Measurements from ENCODE around the gene CTDSPL.

The CTDSPL gene

DNA sequence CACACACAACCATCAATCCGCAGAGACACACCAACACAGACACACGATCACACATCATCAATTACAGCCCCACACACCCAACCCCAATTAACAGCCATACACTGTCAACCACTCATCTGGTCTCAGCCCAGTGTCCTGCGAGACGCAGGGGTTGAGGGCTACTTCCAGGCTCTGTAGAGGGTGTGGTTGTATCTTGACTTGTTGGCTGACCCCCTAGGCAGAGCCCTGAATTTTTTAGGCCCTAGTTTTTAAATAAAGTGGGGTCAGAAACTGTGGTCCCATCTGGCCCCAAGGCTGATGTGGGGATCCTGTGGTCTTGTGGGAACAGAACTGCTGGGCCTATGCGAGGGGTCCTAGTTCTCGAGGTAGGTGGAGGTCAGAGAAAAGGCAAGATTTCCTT, 138.2 kb downstream of the CTDSPL start:
- no peak overlapping the region for H3K27ac ChIP-seq
- no peaks in the 10 kb centered on the region for H4K20me1 ChIP-seq (ENCODE audit: insufficient read depth)

DNA sequence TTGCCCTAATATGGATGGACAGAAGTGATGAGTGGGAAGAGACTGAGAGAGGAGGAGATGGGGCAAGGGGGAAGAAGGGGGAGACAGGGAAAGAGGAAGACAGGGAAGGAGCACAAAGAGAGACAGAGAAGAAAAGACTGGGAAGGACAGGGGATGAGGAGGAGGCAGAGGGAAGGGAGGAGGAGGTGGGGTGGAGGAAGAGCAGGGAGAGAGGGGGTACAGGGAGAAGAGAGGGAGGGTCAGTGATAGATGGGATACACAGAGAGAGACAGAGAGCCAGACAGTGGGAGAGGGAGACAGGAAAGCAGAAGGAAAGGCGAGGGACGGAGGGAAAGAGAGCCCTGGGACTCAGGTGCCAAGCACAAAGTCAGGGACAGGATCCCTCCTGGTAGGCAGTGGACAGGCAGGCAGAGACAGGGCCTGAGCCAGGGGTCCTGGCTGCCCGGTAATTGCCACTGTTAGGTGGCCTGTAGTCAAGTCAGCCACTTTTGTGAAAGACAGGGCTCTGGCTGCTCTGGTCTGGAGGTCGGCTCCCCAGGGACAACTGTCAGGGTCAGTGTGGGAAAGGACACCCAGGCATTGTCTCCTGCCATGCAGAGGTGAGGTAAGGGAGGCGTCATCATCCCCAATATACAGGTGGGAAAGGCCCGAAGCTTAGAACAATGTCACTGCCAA, 138.7 kb downstream of the CTDSPL start:
- peaks cover 12% of the 10 kb centered on the region for H3K4me1 ChIP-seq (ENCODE audit: low read depth, poor library complexity, severe bottlenecking)
- TF ChIP-seq, protein P1, sequence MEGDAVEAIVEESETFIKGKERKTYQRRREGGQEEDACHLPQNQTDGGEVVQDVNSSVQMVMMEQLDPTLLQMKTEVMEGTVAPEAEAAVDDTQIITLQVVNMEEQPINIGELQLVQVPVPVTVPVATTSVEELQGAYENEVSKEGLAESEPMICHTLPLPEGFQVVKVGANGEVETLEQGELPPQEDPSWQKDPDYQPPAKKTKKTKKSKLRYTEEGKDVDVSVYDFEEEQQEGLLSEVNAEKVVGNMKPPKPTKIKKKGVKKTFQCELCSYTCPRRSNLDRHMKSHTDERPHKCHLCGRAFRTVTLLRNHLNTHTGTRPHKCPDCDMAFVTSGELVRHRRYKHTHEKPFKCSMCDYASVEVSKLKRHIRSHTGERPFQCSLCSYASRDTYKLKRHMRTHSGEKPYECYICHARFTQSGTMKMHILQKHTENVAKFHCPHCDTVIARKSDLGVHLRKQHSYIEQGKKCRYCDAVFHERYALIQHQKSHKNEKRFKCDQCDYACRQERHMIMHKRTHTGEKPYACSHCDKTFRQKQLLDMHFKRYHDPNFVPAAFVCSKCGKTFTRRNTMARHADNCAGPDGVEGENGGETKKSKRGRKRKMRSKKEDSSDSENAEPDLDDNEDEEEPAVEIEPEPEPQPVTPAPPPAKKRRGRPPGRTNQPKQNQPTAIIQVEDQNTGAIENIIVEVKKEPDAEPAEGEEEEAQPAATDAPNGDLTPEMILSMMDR (conservative IDR thresholded peaks at IDR 0.05; ENCODE audit: low read depth, low read length) = no peak
- no peak overlapping the region for H2AFZ ChIP-seq (ENCODE audit: low read depth)
- no peaks in the 10 kb centered on the region for H4K20me1 ChIP-seq (ENCODE audit: insufficient read depth)
- no peaks in the 10 kb centered on the region for H3K79me2 ChIP-seq (ENCODE audit: insufficient read depth, low read depth)
- H3K27ac ChIP-seq = no peak overlapping the region
- no peaks in the 10 kb centered on the region for H3K27me3 ChIP-seq (ENCODE audit: insufficient read depth, low read depth)
- H3K4me2 ChIP-seq = no peak overlapping the region
- no peak overlapping the region for H3K9ac ChIP-seq
- no peak overlapping the region for H3K4me3 ChIP-seq (IDR thresholded peaks at IDR 0.05; ENCODE audit: insufficient read depth, low read depth, low read length)
- H3K36me3 ChIP-seq (ENCODE audit: insufficient read depth) = no peaks in the 10 kb centered on the region

More for the DNA sequence above, 138.2 kb downstream of the CTDSPL start:
- H3K79me2 ChIP-seq (ENCODE audit: insufficient read depth, low read depth) = no peaks in the 10 kb centered on the region
- no peaks in the 10 kb centered on the region for H3K36me3 ChIP-seq (ENCODE audit: insufficient read depth)
- no peak overlapping the region for H2AFZ ChIP-seq (ENCODE audit: low read depth)
- no peaks in the 10 kb centered on the region for H3K27me3 ChIP-seq (ENCODE audit: insufficient read depth, low read depth)
- no peak overlapping the region for H3K9ac ChIP-seq
- no peak overlapping the region for H3K4me2 ChIP-seq
- H3K4me1 ChIP-seq (ENCODE audit: low read depth, poor library complexity, severe bottlenecking) = peaks cover 12% of the 10 kb centered on the region
- no peak overlapping the region for H3K4me3 ChIP-seq (IDR thresholded peaks at IDR 0.05; ENCODE audit: insufficient read depth, low read depth, low read length)
- TF ChIP-seq, protein P1 (conservative IDR thresholded peaks at IDR 0.05; ENCODE audit: low read depth, low read length) = no peak

DNA sequence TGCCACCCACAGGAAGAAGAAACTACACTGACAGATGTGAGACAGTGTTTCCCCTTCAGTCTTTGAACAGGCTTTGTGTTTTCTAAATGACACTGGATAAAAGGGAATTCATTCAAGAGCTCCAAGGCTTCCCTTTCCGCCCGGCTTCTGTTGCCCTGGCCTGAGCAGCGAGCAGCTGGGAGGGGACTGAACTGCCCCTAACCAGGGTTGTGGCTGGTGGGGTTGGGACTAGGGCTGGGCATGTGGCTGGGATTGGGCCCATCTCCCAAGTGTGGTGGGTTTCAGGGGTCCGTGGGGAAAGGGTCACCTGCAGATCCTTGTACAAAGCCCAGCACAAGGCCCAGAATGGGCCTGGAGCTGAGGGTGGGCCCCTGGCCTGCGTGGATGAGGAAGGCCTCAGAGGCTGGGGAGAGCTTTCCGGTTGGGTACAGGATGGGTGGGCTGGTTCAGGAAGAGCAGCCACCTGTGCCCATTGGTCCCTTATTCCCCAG, 139.3 kb downstream of the CTDSPL start:
- Histone ChIP-seq H2AFZ (ENCODE audit: low read depth) (no peak overlapping the region), H3K27ac (no peak overlapping the region), H3K4me1 (ENCODE audit: low read depth, poor library complexity, severe bottlenecking) (peaks cover 12% of the 10 kb centered on the region), H3K27me3 (ENCODE audit: insufficient read depth, low read depth) (no peaks in the 10 kb centered on the region), H3K4me3 (IDR thresholded peaks at IDR 0.05; ENCODE audit: insufficient read depth, low read depth, low read length) (no peak overlapping the region), H3K9ac (no peak overlapping the region), H3K36me3 (ENCODE audit: insufficient read depth) (no peaks in the 10 kb centered on the region), H3K4me2 (no peak overlapping the region), H4K20me1 (ENCODE audit: insufficient read depth) (no peaks in the 10 kb centered on the region), H3K79me2 (ENCODE audit: insufficient read depth, low read depth) (no peaks in the 10 kb centered on the region)
- TF ChIP-seq, protein P1 (conservative IDR thresholded peaks at IDR 0.05; ENCODE audit: low read depth, low read length) = no peak

- H3K9ac ChIP-seq = no peak overlapping the region
- TF ChIP-seq, protein P1 (conservative IDR thresholded peaks at IDR 0.05; ENCODE audit: low read depth, low read length) = no peak
- H3K4me1 ChIP-seq (ENCODE audit: low read depth, poor library complexity, severe bottlenecking) = peaks cover 9% of the 10 kb centered on the region
- H4K20me1 ChIP-seq (ENCODE audit: insufficient read depth) = no peaks in the 10 kb centered on the region
- no peak overlapping the region for H3K4me3 ChIP-seq (IDR thresholded peaks at IDR 0.05; ENCODE audit: insufficient read depth, low read depth, low read length)
- no peaks in the 10 kb centered on the region for H3K27me3 ChIP-seq (ENCODE audit: insufficient read depth, low read depth)
- no peak overlapping the region for H3K4me2 ChIP-seq
- no peaks in the 10 kb centered on the region for H3K79me2 ChIP-seq (ENCODE audit: insufficient read depth, low read depth)
- no peak overlapping the region for H2AFZ ChIP-seq (ENCODE audit: low read depth)
- no peak overlapping the region for H3K27ac ChIP-seq
- no peaks in the 10 kb centered on the region for H3K36me3 ChIP-seq (ENCODE audit: insufficient read depth)
These were observed 139.9 kb downstream of the CTDSPL start for GRCh38 chr3:38001456-38002081.

All from KMS-11 (cell line).